VCaP (cell line): ENCODE data around the gene MAPK7.

Experiments used
- H3K27ac ChIP-seq: fragments of 450-650 bp; 2 replicates; pipeline ENCODE4 v1.5.1; 2017
- CTCF ChIP-seq: fragments of 450-650 bp; conservative IDR thresholded peaks from 2 replicates; pipeline ENCODE4 v1.5.1; 2017; ENCODE audit warnings: mild to moderate bottlenecking, moderate library complexity

Gene MAPK7

GRCh38 chr17:19338031-19338990 is 40.0 kb upstream of the MAPK7 start:
- no peak overlapping the region for H3K27ac ChIP-seq
- peak; percentile 73 for TF ChIP-seq CTCF

GRCh38 chr17:19339341-19339815 is 38.9 kb upstream of the MAPK7 start:
- H3K27ac ChIP-seq = no peak overlapping the region
- TF ChIP-seq CTCF = no peak

- H3K27ac ChIP-seq = no peak overlapping the region
- TF ChIP-seq CTCF = no peak
Observed at GRCh38 chr17:19341211-19341631, 37.1 kb upstream of the MAPK7 start.

GRCh38 chr17:19341641-19342610 is 36.4 kb upstream of the MAPK7 start:
- TF ChIP-seq CTCF = no peak
- no peak overlapping the region for H3K27ac ChIP-seq

- H3K27ac ChIP-seq = no peak overlapping the region
- TF ChIP-seq CTCF = no peak
Observed at GRCh38 chr17:19342611-19343255, 35.6 kb upstream of the MAPK7 start.

GRCh38 chr17:19343256-19343630 is 35.1 kb upstream of the MAPK7 start:
- TF ChIP-seq CTCF = no peak
- no peak overlapping the region for H3K27ac ChIP-seq
